Measurements from ENCODE around the gene NFXL1.

NFXL1 gene

GRCh38 chr4:47830265-47831025, 83.9 kb downstream of the NFXL1 start:
- no peak for DNase-seq

- DNase-seq: no peak
Measured at GRCh38 chr4:47829438-47829837, 84.9 kb downstream of the NFXL1 start.

GRCh38 chr4:47827343-47828047, 86.9 kb downstream of the NFXL1 start:
- DNase-seq: no peak

- DNase-seq: no peak
Measured at GRCh38 chr4:47824840-47825239, 89.5 kb downstream of the NFXL1 start.

GRCh38 chr4:47819178-47819577, 95.2 kb downstream of the NFXL1 start:
- no peak for DNase-seq

- DNase-seq: no peak
Measured at GRCh38 chr4:47817275-47817674, 97.1 kb downstream of the NFXL1 start.

- no peak for DNase-seq
Measured at GRCh38 chr4:47816748-47817147, 97.6 kb downstream of the NFXL1 start.

- DNase-seq: peak; percentile 68
Measured at GRCh38 chr4:47814618-47815295, 99.6 kb downstream of the NFXL1 start.

- DNase-seq: no peak
Measured at GRCh38 chr4:47809654-47810203, 104.7 kb downstream of the NFXL1 start.

GRCh38 chr4:47804598-47804997, 109.8 kb downstream of the NFXL1 start:
- DNase-seq: no peak

- no peak for DNase-seq
Measured at GRCh38 chr4:47801481-47802002, 112.8 kb downstream of the NFXL1 start.

GRCh38 chr4:47798165-47798564, 116.2 kb downstream of the NFXL1 start:
- no peak for DNase-seq
